ENCODE measurements around the gene GOLGA1. TPM values are rescaled to one million over a fixed set of nuclear protein-coding genes. Genes with fewer than 3 reads are reported as not detected.
A peak's percentile ranks its signal among the peaks of the same experiment; 100 is the strongest.

Gene GOLGA1
- total and polyA plus RNA-seq, 12 donors = 13.0 to 30.2 (median 23.0) TPM

DNA sequence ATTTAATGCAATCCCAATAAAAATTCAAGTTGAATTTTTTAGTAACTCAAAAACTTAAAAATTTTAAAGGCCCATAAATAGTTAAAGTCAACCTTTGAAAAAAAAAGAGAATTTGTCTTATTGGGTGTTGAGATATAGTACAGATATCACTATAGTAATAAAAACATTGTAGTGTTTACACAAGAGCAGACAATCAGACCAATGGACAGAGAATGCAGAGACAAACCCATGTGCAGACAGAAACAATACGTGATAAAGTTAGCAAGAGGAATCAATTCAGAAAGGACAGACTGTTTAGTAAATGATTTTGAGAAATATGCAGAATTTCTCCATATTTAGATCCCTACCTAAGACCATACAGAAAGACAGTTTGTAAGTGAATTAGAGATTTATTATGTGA lies 33.9 kb downstream of the GOLGA1 start:
- intact Hi-C loops (cut with DNase I) = no loop called here
- peaks cover 0 to 50% of the 10 kb centered on the region in 2 donors for H3K36me3 ChIP-seq (replicated peaks in 1 of 2)
- H3K4me1 ChIP-seq (replicated peaks in 1 of 2) = no peaks in the 10 kb centered on the region
- no peaks in the 10 kb centered on the region for H3K9me3 ChIP-seq (replicated peaks in 1 of 3)
- WGBS, 4 donors = 73 to 94% (median 77%) methylated on average over 1 of the region's 1 CpG
- DNase-seq = no peak
- no peak overlapping the region for H3K4me3 ChIP-seq
- H3K27ac ChIP-seq = no peak overlapping the region
- no peaks in the 10 kb centered on the region for H3K27me3 ChIP-seq
- TF ChIP-seq, protein P1, sequence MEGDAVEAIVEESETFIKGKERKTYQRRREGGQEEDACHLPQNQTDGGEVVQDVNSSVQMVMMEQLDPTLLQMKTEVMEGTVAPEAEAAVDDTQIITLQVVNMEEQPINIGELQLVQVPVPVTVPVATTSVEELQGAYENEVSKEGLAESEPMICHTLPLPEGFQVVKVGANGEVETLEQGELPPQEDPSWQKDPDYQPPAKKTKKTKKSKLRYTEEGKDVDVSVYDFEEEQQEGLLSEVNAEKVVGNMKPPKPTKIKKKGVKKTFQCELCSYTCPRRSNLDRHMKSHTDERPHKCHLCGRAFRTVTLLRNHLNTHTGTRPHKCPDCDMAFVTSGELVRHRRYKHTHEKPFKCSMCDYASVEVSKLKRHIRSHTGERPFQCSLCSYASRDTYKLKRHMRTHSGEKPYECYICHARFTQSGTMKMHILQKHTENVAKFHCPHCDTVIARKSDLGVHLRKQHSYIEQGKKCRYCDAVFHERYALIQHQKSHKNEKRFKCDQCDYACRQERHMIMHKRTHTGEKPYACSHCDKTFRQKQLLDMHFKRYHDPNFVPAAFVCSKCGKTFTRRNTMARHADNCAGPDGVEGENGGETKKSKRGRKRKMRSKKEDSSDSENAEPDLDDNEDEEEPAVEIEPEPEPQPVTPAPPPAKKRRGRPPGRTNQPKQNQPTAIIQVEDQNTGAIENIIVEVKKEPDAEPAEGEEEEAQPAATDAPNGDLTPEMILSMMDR (IDR thresholded peaks at IDR 0.05) = no peak
- no peak for TF ChIP-seq POLR2A (IDR thresholded peaks at IDR 0.05)

GRCh38 chr9:124899845-124900244 lies 41.0 kb downstream of the GOLGA1 start:
- no peak for TF ChIP-seq POLR2A (IDR thresholded peaks at IDR 0.05)
- TF ChIP-seq, protein P1 (IDR thresholded peaks at IDR 0.05) = no peak
- H3K27ac ChIP-seq = no peak overlapping the region
- H3K4me3 ChIP-seq = no peak overlapping the region
- DNase-seq = no peak
- WGBS, 4 donors = 91 to 95% (median 93%) methylated on average over 6 to 9 of the region's 9 CpGs
- H3K4me1 ChIP-seq (replicated peaks in 1 of 2) = no peaks in the 10 kb centered on the region
- H3K36me3 ChIP-seq (replicated peaks in 1 of 2) = peaks cover 0 to 54% of the 10 kb centered on the region in 2 donors
- H3K9me3 ChIP-seq (replicated peaks in 1 of 3) = no peaks in the 10 kb centered on the region
- intact Hi-C loops (cut with DNase I) = no loop called here
- H3K27me3 ChIP-seq = no peaks in the 10 kb centered on the region

DNA sequence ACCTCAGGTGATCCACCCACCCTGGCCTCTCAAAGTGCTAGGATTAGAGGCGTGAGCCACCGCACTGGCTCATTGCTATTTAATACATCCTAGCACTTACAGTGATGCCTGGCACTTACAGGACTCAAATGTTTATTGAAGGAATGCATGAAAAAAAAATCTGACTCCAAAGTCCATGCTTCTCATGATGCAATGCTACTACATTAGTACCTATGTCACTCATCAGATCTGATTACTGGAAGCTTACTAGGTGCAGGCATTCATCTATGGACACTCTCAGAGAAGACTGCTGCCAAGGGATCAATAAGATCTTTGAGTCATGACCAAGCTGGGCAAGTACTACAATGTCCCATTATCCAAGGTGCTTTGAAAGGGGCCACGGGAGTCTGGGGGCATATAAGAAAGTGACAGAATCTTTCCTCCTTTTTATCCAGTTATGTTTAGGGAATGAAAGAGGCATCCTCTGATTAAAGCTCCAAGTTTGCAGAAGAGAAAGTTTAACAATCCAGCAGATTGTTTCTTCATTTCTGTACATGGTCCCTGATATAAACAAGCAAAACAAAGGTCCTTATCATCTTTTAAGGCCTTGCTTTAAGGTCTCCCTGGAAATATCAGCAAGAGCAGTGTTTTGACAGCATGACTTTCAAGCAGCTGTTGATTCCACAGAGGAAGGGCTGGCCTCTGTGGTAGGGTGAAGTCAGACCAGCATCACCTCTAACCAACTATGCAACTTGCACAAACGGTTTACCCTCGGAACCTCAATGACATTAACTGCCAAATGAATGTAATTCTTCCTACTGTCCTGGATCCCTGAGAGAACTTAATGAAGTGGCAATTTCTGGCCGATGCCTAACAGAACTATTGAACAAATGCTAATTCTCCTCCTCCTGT lies 43.1 kb downstream of the GOLGA1 start:
- no peaks in the 10 kb centered on the region for H3K27me3 ChIP-seq
- H3K27ac ChIP-seq = no peak overlapping the region
- DNase-seq = no peak
- H3K9me3 ChIP-seq (replicated peaks in 1 of 3) = no peaks in the 10 kb centered on the region
- peaks cover 0 to 52% of the 10 kb centered on the region in 2 donors for H3K36me3 ChIP-seq (replicated peaks in 1 of 2)
- no peak overlapping the region for H3K4me3 ChIP-seq
- intact Hi-C loops (cut with DNase I) = no loop called here
- H3K4me1 ChIP-seq (replicated peaks in 1 of 2) = no peaks in the 10 kb centered on the region
- TF ChIP-seq, protein P1 (IDR thresholded peaks at IDR 0.05) = no peak
- TF ChIP-seq POLR2A (IDR thresholded peaks at IDR 0.05) = no peak
- WGBS, 4 donors = 81 to 91% (median 87%) methylated on average over 6 of the region's 6 CpGs

DNA sequence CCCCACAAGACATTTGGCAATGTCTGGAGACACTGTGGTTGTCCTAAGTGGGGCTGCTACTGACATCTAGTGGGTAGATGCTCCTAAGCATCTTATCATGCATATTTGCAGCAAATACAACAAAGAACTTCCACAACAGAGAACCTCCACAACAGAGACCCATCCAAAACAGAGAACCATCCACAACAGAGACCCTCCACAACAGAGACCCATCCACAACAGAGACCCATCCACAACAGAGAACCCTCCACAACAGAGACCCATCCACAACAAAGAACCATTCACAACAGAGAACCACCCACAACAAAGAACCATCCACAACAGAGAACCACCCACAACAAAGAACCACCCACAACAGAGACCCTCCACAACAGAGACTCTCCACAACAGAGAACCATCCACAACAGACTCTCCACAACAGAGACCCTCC lies 46.1 kb downstream of the GOLGA1 start:
- Histone ChIP-seq H3K27me3 (no peaks in the 10 kb centered on the region), H3K27ac (no peak overlapping the region), H3K4me3 (no peak overlapping the region), H3K36me3 (replicated peaks in 1 of 2) (peaks cover 0 to 69% of the 10 kb centered on the region in 2 donors), H3K9me3 (replicated peaks in 1 of 3) (no peaks in the 10 kb centered on the region), H3K4me1 (replicated peaks in 1 of 2) (no peaks in the 10 kb centered on the region)
- intact Hi-C loops (cut with DNase I) = no loop called here
- TF ChIP-seq, protein P1 (IDR thresholded peaks at IDR 0.05) = peak; percentile 15 to 52 (median 48)
- TF ChIP-seq POLR2A (IDR thresholded peaks at IDR 0.05) = no peak
- peak in 3 of 7 donors; percentile 42 to 45 (median 42) for DNase-seq
